GM18519 (cell line): ENCODE results near the gene CCDC83.

Experiments used
- ATAC-seq: cut with Tn5 transposase; IDR thresholded peaks from one replicate; pipeline ENCODE4 v1.9.1; 2021; ENCODE audit warnings: mild to moderate bottlenecking, moderate library complexity; ENCODE audit not compliant: unreplicated experiment, low FRiP score

The CCDC83 gene

DNA sequence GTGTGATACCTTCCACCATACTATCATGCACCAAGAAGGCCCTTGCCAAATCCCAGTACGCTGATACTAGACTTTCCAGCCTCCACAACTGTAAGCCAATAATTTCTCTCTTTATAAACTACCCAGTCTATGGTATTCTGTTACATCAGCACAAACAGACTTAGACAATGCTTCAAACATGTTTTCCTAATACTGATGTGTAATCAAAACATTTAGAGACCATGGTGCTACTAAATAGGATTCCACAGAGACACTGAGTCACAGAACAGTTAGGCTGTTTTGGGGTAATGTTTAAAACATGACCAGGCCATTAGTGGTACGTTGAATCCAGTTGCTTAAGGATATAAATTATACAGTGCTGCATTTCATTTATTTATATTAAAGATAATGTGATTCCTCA lies 110.0 kb downstream of the CCDC83 start:
- no peak for ATAC-seq

DNA sequence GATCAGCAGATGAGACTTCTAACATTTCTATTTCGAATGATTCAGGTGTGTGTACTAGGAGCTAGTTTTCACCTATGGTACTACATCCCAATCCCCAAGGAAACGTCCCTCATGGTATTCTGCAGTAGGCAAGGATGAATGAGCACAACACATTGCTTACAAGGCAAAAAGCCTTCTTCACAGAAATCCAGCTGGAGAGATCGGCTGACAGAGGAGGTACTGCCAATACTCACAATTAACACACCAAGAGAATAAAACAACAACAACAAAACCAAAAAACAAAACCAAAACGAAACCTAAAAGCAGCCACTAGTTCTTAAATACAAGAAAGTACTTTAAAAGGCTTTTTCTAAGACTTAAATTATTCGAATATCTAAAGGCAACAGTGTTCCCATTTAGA lies 112.3 kb downstream of the CCDC83 start:
- ATAC-seq, result no peak
